ENCODE measurements around the gene CAV3. TPM values are rescaled to one million over a fixed set of nuclear protein-coding genes. Genes with fewer than 3 reads are reported as not detected.

Gene CAV3
- total RNA-seq, 1 donor from 2014 or later = not detected

- no peak for DNase-seq (ENCODE audit: low read depth)
Observed at GRCh38 chr3:8734908-8735307, 1.3 kb downstream of the CAV3 start.

GRCh38 chr3:8736436-8736835, 2.8 kb downstream of the CAV3 start:
- no peak for DNase-seq (ENCODE audit: low read depth)

DNA sequence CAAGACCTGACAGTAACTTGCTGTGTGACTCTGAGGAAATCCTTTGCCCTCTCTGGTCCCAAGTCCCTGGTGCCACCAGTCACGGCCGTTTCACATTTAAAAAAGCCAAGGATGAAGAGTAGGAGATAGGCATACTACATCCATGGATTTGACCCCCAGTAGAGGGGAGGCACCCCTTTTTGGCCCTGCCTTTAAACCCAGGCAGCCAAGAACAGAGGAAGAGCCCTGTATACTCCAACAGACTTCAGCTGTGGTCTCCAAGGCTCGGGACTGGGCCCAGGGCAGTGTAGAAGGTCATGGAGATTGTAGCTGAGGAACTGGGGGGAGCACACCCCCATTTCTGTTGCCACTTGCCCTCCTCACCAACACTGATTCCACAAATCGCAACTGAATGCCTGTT, 3.7 kb downstream of the CAV3 start:
- DNase-seq (ENCODE audit: low read depth) = no peak

GRCh38 chr3:8737823-8738222, 4.2 kb downstream of the CAV3 start:
- no peak for DNase-seq (ENCODE audit: low read depth)

- no peak for DNase-seq (ENCODE audit: low read depth)
Observed at GRCh38 chr3:8738639-8739038, 5.0 kb downstream of the CAV3 start.

GRCh38 chr3:8739757-8740504, 6.3 kb downstream of the CAV3 start:
- DNase-seq (ENCODE audit: low read depth) = peak; percentile 97

DNA sequence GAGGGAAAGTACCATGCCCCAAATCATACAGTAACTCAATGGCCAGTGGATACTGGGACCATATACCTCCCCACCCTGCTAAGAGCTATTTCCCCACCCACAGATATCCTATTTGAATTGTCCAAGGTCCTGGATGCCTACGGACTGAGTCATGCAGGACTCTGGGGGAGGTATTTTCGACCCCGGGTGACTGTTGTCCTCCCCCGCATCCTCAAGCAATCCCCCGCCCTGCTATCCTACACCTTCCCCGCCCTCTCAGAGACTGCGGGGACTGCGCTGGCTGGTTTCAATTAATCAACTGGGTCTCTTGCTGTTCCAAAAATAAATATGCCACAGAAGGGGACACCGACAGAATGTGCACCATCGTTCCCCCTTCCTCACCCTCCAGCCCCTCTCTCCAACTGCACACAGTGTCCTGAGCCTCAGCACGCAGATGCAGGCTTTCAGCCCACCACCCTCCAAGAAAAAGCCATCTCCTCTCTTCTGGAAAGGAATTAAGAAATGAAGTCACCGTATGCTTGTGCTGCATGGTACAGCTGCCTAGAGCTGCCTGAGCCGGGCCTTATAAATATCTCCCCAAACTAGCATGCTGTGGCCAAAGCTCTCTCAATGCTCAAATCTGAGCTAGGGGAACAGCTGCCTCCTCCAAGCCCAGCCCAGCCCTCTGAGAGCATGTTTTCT, 8.1 kb downstream of the CAV3 start:
- DNase-seq (ENCODE audit: low read depth) = peak; percentile 90

GRCh38 chr3:8743021-8743601, 9.5 kb downstream of the CAV3 start:
- DNase-seq (ENCODE audit: low read depth) = peak; percentile 58

- no peak for DNase-seq (ENCODE audit: low read depth)
Observed at GRCh38 chr3:8743911-8744310, 10.3 kb downstream of the CAV3 start.

GRCh38 chr3:8745619-8746370, 12.2 kb downstream of the CAV3 start:
- DNase-seq (ENCODE audit: low read depth) = no peak

- no peak for DNase-seq (ENCODE audit: low read depth)
Observed at GRCh38 chr3:8746780-8747345, 13.3 kb downstream of the CAV3 start.

DNA sequence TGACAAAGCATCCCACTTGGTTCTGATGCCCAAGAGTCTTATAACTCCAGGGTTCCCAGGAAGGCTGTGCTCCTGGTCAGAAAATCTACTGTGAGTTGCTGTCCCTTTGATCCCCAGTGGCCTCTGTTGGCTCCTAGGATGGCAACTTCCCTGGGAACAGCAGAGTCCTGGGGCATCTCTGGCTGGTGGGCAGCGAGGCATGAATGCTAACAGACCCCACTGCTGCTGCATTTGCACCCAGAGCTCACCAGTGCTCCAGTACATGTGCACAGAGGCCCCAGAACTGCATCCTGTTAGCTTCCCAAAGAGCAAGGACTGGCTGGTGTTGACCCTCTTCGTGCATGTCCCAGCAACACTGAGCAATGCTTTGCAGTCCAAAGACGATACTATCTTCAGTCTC, 15.7 kb downstream of the CAV3 start:
- DNase-seq (ENCODE audit: low read depth) = no peak

DNA sequence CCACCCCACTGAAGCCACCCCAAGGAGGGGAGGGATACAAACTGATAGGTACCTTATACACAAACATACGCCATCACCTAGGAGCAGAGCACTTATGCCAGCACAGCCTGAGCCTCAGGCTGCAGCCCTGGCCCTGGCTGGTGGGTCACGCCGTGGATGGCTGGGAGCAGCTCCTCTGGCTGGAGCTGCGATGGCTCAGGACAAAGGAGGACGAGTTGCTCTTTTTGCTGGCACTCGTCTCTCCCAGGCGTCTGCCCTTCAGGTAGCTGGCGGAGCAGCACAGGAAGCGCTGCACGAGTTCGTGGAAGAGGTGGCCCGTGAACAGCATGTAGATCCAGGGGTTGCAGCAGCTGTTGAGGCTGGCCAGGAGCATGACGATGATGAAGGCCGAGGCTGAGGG, 19.2 kb downstream of the CAV3 start:
- DNase-seq (ENCODE audit: low read depth) = no peak

DNA sequence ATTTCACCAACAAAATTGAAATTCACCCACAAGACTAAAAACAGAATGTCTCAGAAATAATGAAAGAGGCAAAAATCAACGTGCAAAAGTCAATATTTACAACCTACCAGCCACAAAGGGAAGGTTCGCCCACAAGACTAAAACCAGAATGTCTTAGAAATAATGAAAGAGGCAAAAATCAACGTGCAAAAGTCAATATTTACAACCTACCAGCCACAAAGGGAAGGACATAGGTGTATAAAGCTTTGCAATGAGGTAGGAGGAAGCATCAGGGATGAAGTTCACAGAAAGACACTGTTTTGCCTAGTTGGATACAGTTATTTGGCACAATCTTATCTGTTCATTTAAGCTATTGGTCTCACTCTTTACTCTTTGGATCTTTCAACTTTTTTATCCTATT, 21.5 kb downstream of the CAV3 start:
- DNase-seq (ENCODE audit: low read depth) = no peak

DNA sequence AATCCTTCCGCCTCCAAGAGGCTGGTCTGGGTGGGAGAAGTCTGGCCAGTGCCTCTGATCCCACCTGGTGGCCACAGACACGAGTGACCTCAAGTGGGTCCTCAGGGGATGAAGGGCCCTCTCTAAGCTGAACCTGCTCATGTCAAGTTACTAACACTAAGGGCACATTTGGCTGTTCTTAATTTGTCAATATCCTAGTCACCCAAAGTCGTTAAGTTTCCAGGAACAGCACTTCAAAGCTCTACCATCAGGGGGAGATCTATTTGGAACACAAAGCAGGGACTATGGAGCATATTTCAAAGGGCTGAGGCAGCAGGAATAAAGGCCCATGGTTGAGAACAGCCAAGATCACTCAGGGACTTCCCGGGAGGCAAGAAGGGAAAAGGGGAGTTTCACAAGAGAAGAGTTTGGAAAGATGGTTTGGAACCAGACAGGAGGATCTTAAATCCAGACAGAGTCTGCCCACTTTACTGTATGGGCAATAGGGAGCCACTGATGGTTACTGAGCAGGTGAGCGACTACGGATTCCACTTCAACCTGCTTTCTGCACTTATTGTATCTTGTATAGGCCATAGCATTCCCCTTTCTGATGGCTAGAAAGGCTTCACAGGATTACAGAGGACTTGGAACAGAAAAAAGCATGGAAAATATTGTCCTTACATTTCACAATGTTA, 22.1 kb downstream of the CAV3 start:
- DNase-seq (ENCODE audit: low read depth) = no peak

- DNase-seq (ENCODE audit: low read depth) = no peak
Observed at GRCh38 chr3:8756671-8757070, 23.1 kb downstream of the CAV3 start.

- no peak for DNase-seq (ENCODE audit: low read depth)
Observed at GRCh38 chr3:8757551-8758518, 24.2 kb downstream of the CAV3 start.

DNA sequence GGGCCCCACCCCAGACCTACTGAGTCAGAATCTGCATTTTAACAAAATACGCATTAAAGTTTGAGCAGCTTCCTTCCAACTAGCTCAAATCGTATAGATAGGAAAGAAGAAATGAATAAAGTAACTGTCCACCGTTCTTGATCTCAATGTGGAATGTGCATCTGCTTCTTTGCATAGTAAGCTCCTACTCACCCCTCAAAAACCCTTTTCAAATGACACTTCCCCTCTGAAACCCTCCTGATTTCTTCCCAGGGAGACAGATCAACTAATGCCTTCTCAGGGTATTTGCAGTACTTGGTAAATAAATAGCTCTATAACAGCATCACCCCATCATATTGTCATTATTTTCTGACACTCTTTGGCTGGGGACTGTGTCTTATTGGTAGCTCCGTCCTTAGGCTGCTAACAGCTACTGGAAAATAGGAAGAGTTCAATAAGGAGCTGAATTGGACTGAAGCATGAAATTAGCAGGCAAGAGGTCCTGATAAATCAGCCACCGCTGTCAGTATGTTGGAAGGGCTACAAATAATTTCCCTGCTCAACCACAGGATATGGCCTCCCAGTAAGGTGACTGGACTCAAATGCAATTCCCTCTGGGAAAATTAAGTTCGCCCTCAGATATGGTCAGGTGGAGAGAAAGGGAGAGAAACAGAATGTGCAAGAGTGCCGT, 25.6 kb downstream of the CAV3 start:
- DNase-seq (ENCODE audit: low read depth) = no peak

- no peak for DNase-seq (ENCODE audit: low read depth)
Observed at GRCh38 chr3:8760091-8760490, 26.5 kb downstream of the CAV3 start.

DNA sequence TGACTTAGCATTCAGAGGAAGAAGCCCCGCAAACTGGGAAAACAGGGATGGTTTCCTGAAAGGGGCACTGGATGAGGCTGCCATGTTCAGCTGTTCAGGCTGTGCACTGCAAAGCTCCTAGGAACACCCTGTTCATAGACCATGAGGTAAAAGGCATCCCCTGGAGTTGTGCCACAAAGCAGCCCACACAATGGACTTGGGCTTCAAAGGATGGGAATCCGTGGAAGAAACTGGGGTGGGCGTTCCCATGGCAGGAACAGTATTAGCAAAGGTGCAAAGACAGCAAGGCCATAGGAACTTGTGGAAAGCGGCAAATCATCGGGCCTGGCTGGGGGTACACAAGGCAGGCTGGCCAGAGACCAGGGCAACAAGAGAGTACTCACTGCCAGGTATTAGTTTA, 26.9 kb downstream of the CAV3 start:
- DNase-seq (ENCODE audit: low read depth) = no peak
